B cell (primary cell): ENCODE data around the gene LTO1. TPM values are rescaled to one million over a fixed set of nuclear protein-coding genes. Genes with fewer than 3 reads are reported as not detected.
A peak's percentile ranks its signal among the peaks of the same experiment; 100 is the strongest.

ENCODE experiments used
- ATAC-seq: fragments of 200-7000 bp; cut with Tn5 transposase; one replicate; pipeline ENCODE4 v1.10.0; 2021; ENCODE audit warnings: low read depth, mild to moderate bottlenecking, moderate number of reproducible peaks, moderate library complexity
- CTCF ChIA-PET: fragments of 350-600 bp; sonication (Branson Sonifier 250); formaldehyde crosslinking; loops from one replicate; lab custom pipeline; 2021; ENCODE audit warnings: antibody characterized with exemption, inconsistent platforms; lab: Charles Lee
- POLR2A ChIA-PET: fragments of 350-600 bp; sonication (Branson Sonifier 250); formaldehyde crosslinking; loops from one replicate; lab custom pipeline; 2021; ENCODE audit warnings: antibody characterized with exemption; lab: Charles Lee
- DNase-seq: peaks from one replicate; pipeline ENCODE4 v3.0.0; 2013
- H2AFZ ChIP-seq: 2 replicates; pipeline ENCODE4 v1.6.1; 2012; ENCODE audit warnings: mild to moderate bottlenecking, low read depth, low read length; ENCODE audit not compliant: insufficient read depth, poor library complexity, severe bottlenecking
- H3K27ac ChIP-seq, 2 donors: 1 replicate in 1 of 2; 2 replicates in 1 of 2; pipeline ENCODE4 v1.5.1; 2012 to 2013; ENCODE audit warnings: low read length in 2 of 2, mild to moderate bottlenecking in 2 of 2, moderate library complexity in 1 of 2
- H3K27me3 ChIP-seq, 4 experiments: fragments of 200-600 bp in 1 of 4; sonication (generic) in 1 of 4; replicated peaks in 1 of 4; 1 replicate in 2 of 4; 2 replicates in 2 of 4; pipeline versions ENCODE4 v1.6.1 to v1.7.0; 2013 to 2016; ENCODE audit warnings: low read length in 3 of 4, mild to moderate bottlenecking in 2 of 4, mixed read lengths in 1 of 4, moderate library complexity in 1 of 4; ENCODE audit not compliant: insufficient read depth in 4 of 4, control insufficient read depth in 3 of 4; ENCODE audit errors: control extremely low read depth in 1 of 4
- H3K36me3 ChIP-seq, 2 experiments: replicated peaks in 1 of 2; 1 replicate in 1 of 2; 2 replicates in 1 of 2; pipeline versions ENCODE4 v1.6.1 to v1.7.1; 2013; ENCODE audit warnings: low read length in 1 of 2; ENCODE audit not compliant: insufficient read depth in 2 of 2, control insufficient read depth in 1 of 2; ENCODE audit errors: control extremely low read depth in 1 of 2, extremely low read depth in 1 of 2
- H3K4me1 ChIP-seq, 2 donors: fragments of 200-600 bp in 1 of 2; sonication (generic) in 1 of 2; 1 replicate in 1 of 2; 2 replicates in 1 of 2; pipeline versions ENCODE4 v1.5.1 to v1.6.1; 2013 to 2017; ENCODE audit warnings: low read length in 2 of 2; ENCODE audit not compliant: control insufficient read depth in 2 of 2, insufficient read depth in 2 of 2
- H3K4me2 ChIP-seq: replicated peaks from 2 replicates; pipeline ENCODE3; 2012; ENCODE audit warnings: mild to moderate bottlenecking, low read depth, low read length; ENCODE audit not compliant: poor library complexity, severe bottlenecking
- H3K4me3 ChIP-seq, 5 experiments: fragments of 200-600 bp in 1 of 5; sonication (generic) in 1 of 5; 1 replicate in 3 of 5; 2 replicates in 2 of 5; pipeline versions ENCODE4 v1.5.1 to v1.7.0; 2011 to 2016; ENCODE audit warnings: low read length in 4 of 5, mild to moderate bottlenecking in 4 of 5, low read depth in 2 of 5, control low read depth in 1 of 5, moderate library complexity in 1 of 5; ENCODE audit not compliant: insufficient read depth in 1 of 5; ENCODE audit errors: control extremely low read depth in 1 of 5, extremely low read depth in 1 of 5
- H3K79me2 ChIP-seq: fragments of 200-600 bp; sonication (generic); one replicate; pipeline ENCODE4 v1.6.0; 2016; ENCODE audit warnings: low read length; ENCODE audit not compliant: control insufficient read depth, insufficient read depth
- H3K9ac ChIP-seq: fragments of 200-600 bp; sonication (generic); 2 replicates; pipeline ENCODE4 v1.6.1; 2017; ENCODE audit warnings: mild to moderate bottlenecking, low read length, moderate library complexity
- H3K9me3 ChIP-seq, 3 donors: one replicate each; pipeline versions ENCODE4 v1.6.1 to v1.7.1; 2013; ENCODE audit warnings: low read length in 2 of 3; ENCODE audit not compliant: control insufficient read depth in 2 of 3, insufficient read depth in 1 of 3; ENCODE audit errors: control extremely low read depth in 1 of 3
- H4K20me1 ChIP-seq: 2 replicates; pipeline ENCODE4 v1.6.0; 2012; ENCODE audit warnings: mild to moderate bottlenecking, low read length; ENCODE audit not compliant: insufficient read depth, control insufficient read depth, poor library complexity, severe bottlenecking
- H3K27ac Mint-ChIP-seq: one replicate; pipeline ENCODE4 v1.8.0; 2021; ENCODE audit warnings: mixed read lengths
- H3K27me3 Mint-ChIP-seq: one replicate; pipeline ENCODE4 v1.8.0; 2021; ENCODE audit warnings: mixed read lengths
- H3K4me1 Mint-ChIP-seq: one replicate; pipeline ENCODE4 v1.8.0; 2021; ENCODE audit warnings: mixed read lengths
- H3K4me3 Mint-ChIP-seq: one replicate; pipeline ENCODE4 v1.8.0; 2021; ENCODE audit warnings: mixed read lengths
- H3K9me3 Mint-ChIP-seq: one replicate; pipeline ENCODE4 v1.8.0; 2022; ENCODE audit warnings: mixed read lengths; ENCODE audit not compliant: insufficient read depth
- CTCF ChIP-seq: fragments of 200-600 bp; IDR thresholded peaks from one replicate; pipeline ENCODE4 v1.8.0; 2022; ENCODE audit warnings: antibody characterized with exemption, mild to moderate bottlenecking
- EZH2 ChIP-seq: IDR thresholded peaks from 2 replicates; pipeline ENCODE4 v1.6.1; 2012; ENCODE audit warnings: borderline replicate concordance, low read depth, mild to moderate bottlenecking, moderate library complexity, low read length; ENCODE audit not compliant: insufficient read depth, poor library complexity, severe bottlenecking
- WGBS: methylation state at CpG from one replicate; pipeline ENCODE4 v1.1.5; 2013; ENCODE audit warnings: missing lambda C conversion rate; ENCODE audit not compliant: insufficient coverage; 5-methylcytosine and 5-hydroxymethylcytosine counted together
- intact Hi-C: fragments of 100-400 bp; cut with micrococcal nuclease; formaldehyde crosslinking; loops from one replicate; pipeline ENCODE4 v1.10.0; 2022
- polyA plus RNA-seq: library from polyadenylated mRNA; depleted of rRNA; stranded (reverse); fragments of >200 nt; gene quantifications from 2 replicates; pipeline ENCODE4 v1.2.3, GENCODE V29; 2012
- total RNA-seq, 2 donors: library from RNA; stranded (reverse); fragments of 120-200 nt in 1 of 2; gene quantifications; 1 replicate in 1 of 2; 2 replicates in 1 of 2; pipeline versions ENCODE4 v1.2.3 to v1.2.4, GENCODE V29; 2013 to 2022

LTO1 gene
- total and polyA plus RNA-seq, 2 donors (not counting 1 experiment from before 2014, with no cell fraction given): 44.4 to 68.8 TPM

GRCh38 chr11:69711822-69712801, 37.0 kb upstream of the LTO1 start:
- H3K9ac ChIP-seq: peak overlapping the region; percentile 19
- H3K27me3 Mint-ChIP-seq: peaks cover 31% of the 10 kb centered on the region
- no peak overlapping the region for H3K27ac ChIP-seq
- no peak for TF ChIP-seq CTCF
- no peak for TF ChIP-seq EZH2
- H3K36me3 ChIP-seq: no peaks in the 10 kb centered on the region
- peak overlapping the region; percentile 62 for H3K4me2 ChIP-seq
- POLR2A ChIA-PET: no interaction called here
- WGBS: 33% methylated on average over 24 of the region's 28 CpGs
- no peak overlapping the region for H3K27ac Mint-ChIP-seq
- H3K9me3 Mint-ChIP-seq: no peaks in the 10 kb centered on the region
- ATAC-seq (no peak), DNase-seq (peak; percentile 23)
- H3K4me1 Mint-ChIP-seq: peaks cover 9% of the 10 kb centered on the region
- no peaks in the 10 kb centered on the region for H4K20me1 ChIP-seq
- intact Hi-C loops: no loop called here
- peaks cover 0 to 33% (median 7%) of the 10 kb centered on the region in 4 experiments for H3K27me3 ChIP-seq
- CTCF ChIA-PET: no interaction called here
- peak overlapping the region; percentile 52 for H2AFZ ChIP-seq
- peak overlapping the region in 1 of 5 experiments; percentile 5 for H3K4me3 ChIP-seq
- H3K4me3 Mint-ChIP-seq: no peak overlapping the region
- H3K79me2 ChIP-seq: no peaks in the 10 kb centered on the region
- peaks cover 7 to 10% of the 10 kb centered on the region in 2 donors for H3K4me1 ChIP-seq
- H3K9me3 ChIP-seq: peaks cover 0 to 21% (median 0%) of the 10 kb centered on the region in 3 donors
